GM12878 (cell line): ENCODE results near the gene CLIC6. TPM values are rescaled to one million over a fixed set of nuclear protein-coding genes. Genes with fewer than 3 reads are reported as not detected.

ENCODE experiments used
- ATAC-seq: fragments of 200-7000 bp; cut with Tn5 transposase; 3 replicates; pipeline ENCODE4 v1.9.1; 2020; ENCODE audit warnings: mild to moderate bottlenecking, moderate library complexity
- BruUV-seq: library from RNA; stranded (reverse); fragments of 400-500 nt; replicated peaks from 2 replicates; lab custom pipeline; 2021; lab: Mats Ljungman, UMichigan
- CTCF ChIA-PET: fragments of 300-600 bp; sonication (Branson Sonifier 250); formaldehyde crosslinking; extraction: SDS; loops from one replicate; lab custom pipeline; 2021; ENCODE audit warnings: inconsistent platforms; lab: Yijun Ruan, JAX
- POLR2A ChIA-PET: fragments of 350-600 bp; formaldehyde crosslinking; extraction: SDS; loops from one replicate; lab custom pipeline; 2021; ENCODE audit warnings: inconsistent platforms; lab: Charles Lee
- RAD21 ChIA-PET: fragments of 300-600 bp; sonication (Branson Sonifier 250); formaldehyde crosslinking; loops from one replicate; lab custom pipeline; 2023; ENCODE audit warnings: antibody characterized with exemption; ENCODE audit not compliant: unreplicated experiment; lab: Charles Lee
- SMC1A ChIA-PET: fragments of 300-600 bp; sonication (Branson Sonifier 250); formaldehyde crosslinking; loops from one replicate; lab custom pipeline; 2023; ENCODE audit not compliant: unreplicated experiment, uncharacterized antibody; lab: Charles Lee
- DNase-seq: peaks from one replicate; pipeline ENCODE4 v3.0.0-alpha.2; 2011; ENCODE audit warnings: low read depth, low spot score
- FAIRE-seq: peaks from 3 replicates; lab custom pipeline; 2011; peaks lifted over from hg19 to GRCh38; lab: Jason Lieb, UNC
- H2AFZ ChIP-seq: 2 replicates; pipeline ENCODE4 v1.6.0; 2011; ENCODE audit warnings: low read depth, low read length, control low read depth; ENCODE audit not compliant: control insufficient read depth
- H3K27ac ChIP-seq: 2 replicates; pipeline ENCODE4 v1.5.1; 2011; ENCODE audit warnings: control low read depth; ENCODE audit not compliant: control insufficient read depth, insufficient read depth
- H3K27me3 ChIP-seq, 2 experiments: replicated peaks in 1 of 2; 2 replicates each; pipeline versions ENCODE4 v1.6.0 to v1.6.1; 2011; ENCODE audit warnings: low read length in 1 of 2; ENCODE audit not compliant: control insufficient read depth in 2 of 2, insufficient read depth in 2 of 2
- H3K36me3 ChIP-seq, 2 experiments: 2 replicates each; pipeline ENCODE4 v1.5.1; 2011; ENCODE audit warnings: low read length in 1 of 2; ENCODE audit not compliant: control insufficient read depth in 2 of 2, insufficient read depth in 2 of 2
- H3K4me1 ChIP-seq: 2 replicates; pipeline ENCODE4 v1.6.1; 2011; ENCODE audit warnings: mild to moderate bottlenecking, low read length, moderate library complexity, mixed read lengths; ENCODE audit not compliant: control insufficient read depth, insufficient read depth
- H3K4me2 ChIP-seq: 2 replicates; pipeline ENCODE4 v1.6.0; 2011; ENCODE audit warnings: control low read depth; ENCODE audit not compliant: control insufficient read depth, insufficient read depth
- H3K4me3 ChIP-seq: fragments of 200-600 bp; sonication (generic); 2 replicates; pipeline ENCODE4 v1.5.1; 2016
- H3K79me2 ChIP-seq: 2 replicates; pipeline ENCODE4 v1.6.0; 2011; ENCODE audit warnings: low read length; ENCODE audit not compliant: control insufficient read depth, insufficient read depth
- H3K9ac ChIP-seq: 2 replicates; pipeline ENCODE4 v1.8.0; 2011; ENCODE audit warnings: low read length, control low read depth, mixed read lengths; ENCODE audit not compliant: control insufficient read depth, insufficient read depth
- H3K9me3 ChIP-seq: replicated peaks from 3 replicates; pipeline ENCODE4 v1.5.1; 2011; ENCODE audit warnings: mild to moderate bottlenecking, low read length; ENCODE audit not compliant: control insufficient read depth, insufficient read depth
- H4K20me1 ChIP-seq: 2 replicates; pipeline ENCODE4 v1.6.0; 2011; ENCODE audit not compliant: control insufficient read depth, insufficient read depth
- BMI1 ChIP-seq: fragments of 450-650 bp; IDR thresholded peaks from 2 replicates; pipeline ENCODE4 v1.6.1; 2016; ENCODE audit warnings: mild to moderate bottlenecking, moderate library complexity, borderline replicate concordance
- CREM ChIP-seq: IDR thresholded peaks from 2 replicates; pipeline ENCODE4 v1.6.1; 2014; ENCODE audit warnings: antibody characterized with exemption, low read depth
- CUX1 ChIP-seq: IDR thresholded peaks from 2 replicates; pipeline ENCODE4 v1.6.1; 2012; ENCODE audit warnings: improper control_type of control experiment, low read depth, low read length; ENCODE audit not compliant: insufficient replicate concordance
- HSF1 ChIP-seq: fragments of 150-350 bp; IDR thresholded peaks from 2 replicates; pipeline ENCODE4 v1.6.1; 2014; ENCODE audit warnings: mild to moderate bottlenecking, low read depth, low read length
- JUND ChIP-seq: IDR thresholded peaks from 2 replicates; pipeline ENCODE4 v1.6.1; 2012; ENCODE audit warnings: low read depth, mild to moderate bottlenecking, low read length, improper control_type of control experiment, moderate library complexity
- MXI1 ChIP-seq: fragments of 150-350 bp; IDR thresholded peaks from 2 replicates; pipeline ENCODE4 v1.6.1; 2011; ENCODE audit warnings: low read depth, mild to moderate bottlenecking, inconsistent platforms, low read length, improper control_type of control experiment
- PAX5 ChIP-seq: IDR thresholded peaks from 2 replicates; pipeline ENCODE4 v1.6.1; 2011; ENCODE audit warnings: low read depth, low read length, borderline replicate concordance
- SMAD5 ChIP-seq: IDR thresholded peaks from 2 replicates; pipeline ENCODE4 v1.6.1; 2016; ENCODE audit warnings: antibody characterized with exemption, low read depth
- SP1 ChIP-seq: IDR thresholded peaks from one replicate; pipeline ENCODE4 v1.6.1; 2011; ENCODE audit warnings: low read depth, low read length
- SRF ChIP-seq, 2 experiments: IDR thresholded peaks; 2 replicates each; pipeline ENCODE4 v1.6.1; 2011; ENCODE audit warnings: low read depth in 2 of 2, low read length in 2 of 2, mild to moderate bottlenecking in 1 of 2, moderate library complexity in 1 of 2
- TCF7 ChIP-seq: IDR thresholded peaks from 2 replicates; pipeline ENCODE4 v1.6.1; 2014; ENCODE audit warnings: antibody characterized with exemption, borderline replicate concordance
- USF1 ChIP-seq: IDR thresholded peaks from 2 replicates; pipeline ENCODE4 v1.6.1; 2011; ENCODE audit warnings: borderline replicate concordance, low read depth, mild to moderate bottlenecking, moderate library complexity, mixed read lengths, low read length; ENCODE audit not compliant: insufficient read depth; ENCODE audit errors: extremely low read length
- ZNF274 ChIP-seq: IDR thresholded peaks from one replicate; pipeline ENCODE4 v1.8.0; 2011; ENCODE audit not compliant: insufficient read length, insufficient read depth
- WGBS: methylation state at CpG from one replicate; pipeline ENCODE4 v1.1.6; 2016; ENCODE audit warnings: low lambda C conversion rate; ENCODE audit not compliant: insufficient replicate concordance, insufficient coverage; ENCODE audit errors: missing lambda C conversion rate; 5-methylcytosine and 5-hydroxymethylcytosine counted together
- in situ Hi-C: fragments of 300-500 bp; cut with MboI; formaldehyde crosslinking; loops from 9 replicates; pipeline ENCODE4 v1.14.3; 2018; ENCODE audit warnings: mixed read lengths
- intact Hi-C: fragments of 100-400 bp; cut with micrococcal nuclease; formaldehyde crosslinking; loops from one replicate; pipeline ENCODE4 v1.14.2; 2022; ENCODE audit not compliant: unreplicated experiment
- polyA plus RNA-seq, 11 experiments: library from polyadenylated mRNA; depleted of rRNA in 4 of 11; unstranded in 6 of 11; stranded (reverse) in 5 of 11; fragments of >200 nt; fragmentation: Nextera tagmentation in 4 of 11; fragmentation: Illumina TruSeq in 1 of 11; extraction: Ambion mirVana in 4 of 11; extraction: Trizol in 1 of 11; gene quantifications; 1 replicate in 1 of 11; 2 replicates in 10 of 11; pipeline versions ENCODE4 v1.2.1 to v1.2.3, GENCODE V29; 2011 to 2016; ENCODE audit warnings: inconsistent platforms in 2 of 11, missing spikeins in 2 of 11, low read depth in 1 of 11
- total RNA-seq, 4 experiments: library from RNA; depleted of rRNA in 3 of 4; stranded (reverse); fragments of >200 nt in 3 of 4; fragmentation: Illumina TruSeq in 1 of 4; extraction: Trizol in 1 of 4; gene quantifications; 2 replicates each; pipeline versions ENCODE4 v1.2.1 to v1.2.3, GENCODE V29; 2013 to 2021

Gene CLIC6
- total and polyA plus RNA-seq, 10 of the 15 experiments (the other 5 are each of a cell fraction or from before 2014, with no cell fraction given) = 5.7 to 34.1 (median 11.2) TPM

GRCh38 chr21:34736116-34736874, 67.5 kb downstream of the CLIC6 start:
- Histone ChIP-seq H3K9ac (no peak overlapping the region), H2AFZ (no peak overlapping the region), H3K4me3 (no peak overlapping the region), H3K36me3 (no peaks in the 10 kb centered on the region), H3K27ac (no peak overlapping the region), H3K9me3 (no peaks in the 10 kb centered on the region), H4K20me1 (no peaks in the 10 kb centered on the region), H3K79me2 (no peaks in the 10 kb centered on the region), H3K4me2 (no peak overlapping the region), H3K4me1 (no peaks in the 10 kb centered on the region), H3K27me3 (no peaks in the 10 kb centered on the region; a peak in 1 of 4 replicates)
- BruUV-seq = no TSS peak
- FAIRE-seq = peak; percentile 13
- ChIA-PET SMC1A (no interaction called here), CTCF (interaction anchor here (1.0 kb wide), 1 partner anchor 44 kb away, joined by 3 read pairs; no protein-coding TSS in a partner anchor), POLR2A (no interaction called here), RAD21 (no interaction called here)
- ATAC-seq = no peak
- TF ChIP-seq SMAD5 (no peak), USF1 (no peak), MXI1 (no peak), ZNF274 (no peak), CREM (no peak), HSF1 (no peak), BMI1 (no peak), JUND (no peak), TCF7 (no peak), SP1 (no peak), PAX5 (no peak), SRF (IDR thresholded peaks at IDR 0.05; ENCODE audit: low read depth in 2 of 2, low read length in 2 of 2) (no peak), CUX1 (no peak)
- intact Hi-C loops (no loop called here), in situ Hi-C loops (no loop called here)
- WGBS = 16% methylated on average over 6 of the region's 6 CpGs
- DNase-seq = no peak
